ENCODE results near the gene DENND1A. TPM values are rescaled to one million over a fixed set of nuclear protein-coding genes. Genes with fewer than 3 reads are reported as not detected.

The DENND1A gene
- total and polyA plus RNA-seq, 2 of the 13 experiments (the other 11 are each of a cell fraction or from before 2014, with no cell fraction given): 14.8 to 30.1 TPM

DNA sequence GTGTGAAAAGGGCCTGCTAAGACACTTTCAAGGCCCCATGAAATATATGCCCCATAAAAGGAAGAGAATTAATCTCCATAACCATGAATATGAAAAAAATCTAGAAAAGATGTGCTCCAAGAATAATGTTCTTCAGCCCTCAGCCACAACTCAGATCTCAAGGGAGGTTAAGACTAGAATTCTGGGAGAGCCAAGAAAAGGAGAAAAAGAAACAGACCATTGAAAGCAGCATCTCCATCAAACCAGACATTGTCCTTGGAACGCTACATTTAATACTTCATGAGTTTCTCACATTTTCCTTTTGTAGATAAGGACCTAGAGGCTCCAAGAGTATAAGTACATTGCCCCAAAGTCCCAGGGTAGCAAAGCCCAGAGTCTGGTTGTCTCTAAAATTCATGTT lies 270.6 kb downstream of the DENND1A start:
- BruUV-seq (replicated peaks): no TSS peak

More for the DNA sequence above, 270.6 kb downstream of the DENND1A start:
- Histone ChIP-seq H4K20me1 (ENCODE audit: insufficient read depth, low read length) (no peaks in the 10 kb centered on the region), H3K79me2 (ENCODE audit: insufficient read depth, low read length) (no peaks in the 10 kb centered on the region), H3K9me3 (ENCODE audit: low read length) (peaks cover 6% of the 10 kb centered on the region), H3K9ac (ENCODE audit: insufficient read depth, low read depth, low read length) (no peak overlapping the region), H3K27me3 (ENCODE audit: control insufficient read depth in 1 of 2, insufficient read depth in 2 of 2, low read length in 2 of 2) (no peaks in the 10 kb centered on the region), H2AFZ (ENCODE audit: low read length) (no peak overlapping the region), H3K4me2 (ENCODE audit: low read depth, low read length) (no peak overlapping the region), H3K4me3 (replicated peaks in 1 of 3; ENCODE audit: insufficient read depth in 1 of 3, low read depth in 2 of 3, low read length in 3 of 3) (no peak overlapping the region), H3K36me3 (replicated peaks in 1 of 2; ENCODE audit: control insufficient read depth in 1 of 2, insufficient read depth in 2 of 2, low read length in 2 of 2) (peaks cover 2 to 22% of the 10 kb centered on the region in 2 experiments; a peak in 4 of 5 replicates), H3K4me1 (ENCODE audit: insufficient read depth, low read length) (no peaks in the 10 kb centered on the region), H3K27ac (ENCODE audit: extremely low read length, insufficient read depth, low read length) (no peak overlapping the region)
- intact Hi-C loops (cut with micrococcal nuclease; ENCODE audit: unreplicated experiment) (no loop called here), in situ Hi-C loops (cut with HindIII; ENCODE audit: extremely low pct_ligation_motif_present, low pct_unique_long_range_greater_than_20kb) (no loop called here)
- ChIA-PET CTCF (ENCODE audit: low intra/inter-chr PET ratio, low total read pairs) (no interaction called here), POLR2A (no interaction called here)
- FAIRE-seq (no peak), ATAC-seq (no peak), DNase-seq (ENCODE audit: low spot score) (no peak)
- TF ChIP-seq, protein P1, sequence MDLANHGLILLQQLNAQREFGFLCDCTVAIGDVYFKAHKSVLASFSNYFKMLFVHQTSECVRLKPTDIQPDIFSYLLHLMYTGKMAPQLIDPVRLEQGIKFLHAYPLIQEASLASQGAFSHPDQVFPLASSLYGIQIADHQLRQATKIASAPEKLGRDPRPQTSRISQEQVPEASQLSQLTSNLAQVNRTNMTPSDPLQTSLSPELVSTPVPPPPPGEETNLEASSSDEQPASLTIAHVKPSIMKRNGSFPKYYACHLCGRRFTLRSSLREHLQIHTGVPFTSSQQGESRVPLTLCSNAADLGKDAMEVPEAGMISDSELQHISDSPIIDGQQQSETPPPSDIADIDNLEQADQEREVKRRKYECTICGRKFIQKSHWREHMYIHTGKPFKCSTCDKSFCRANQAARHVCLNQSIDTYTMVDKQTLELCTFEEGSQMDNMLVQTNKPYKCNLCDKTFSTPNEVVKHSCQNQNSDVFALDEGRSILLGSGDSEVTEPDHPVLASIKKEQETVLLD (CRISPR knock-in tag; IDR thresholded peaks at IDR 0.05; ENCODE audit: low read depth): no peak
- TF ChIP-seq GATA4 (IDR thresholded peaks at IDR 0.05; ENCODE audit: borderline replicate concordance, low read depth) (no peak), TBL1XR1 (IDR thresholded peaks at IDR 0.05; ENCODE audit: borderline replicate concordance, low read length, partially characterized antibody) (no peak), ZNF747 (CRISPR knock-in tag; IDR thresholded peaks at IDR 0.05; ENCODE audit: borderline replicate concordance) (no peak), ZNF737 (CRISPR knock-in tag; IDR thresholded peaks at IDR 0.05; ENCODE audit: borderline replicate concordance) (no peak), ZBTB8A (CRISPR knock-in tag; IDR thresholded peaks at IDR 0.05; ENCODE audit: borderline replicate concordance, low read depth) (no peak), ATAD3A (CRISPR knock-in tag; IDR thresholded peaks at IDR 0.05) (no peak), ZNF781 (CRISPR knock-in tag; IDR thresholded peaks at IDR 0.05; ENCODE audit: borderline replicate concordance, not compliant biosample characterization) (no peak), ZNF317 (CRISPR knock-in tag; IDR thresholded peaks at IDR 0.05) (no peak), ZNF468 (CRISPR knock-in tag; IDR thresholded peaks at IDR 0.05) (no peak), AHR (CRISPR knock-in tag; IDR thresholded peaks at IDR 0.05) (no peak), ZNF678 (CRISPR knock-in tag; IDR thresholded peaks at IDR 0.05) (no peak), ZNF768 (CRISPR knock-in tag; IDR thresholded peaks at IDR 0.05) (no peak)
- TF ChIP-seq, protein P2, sequence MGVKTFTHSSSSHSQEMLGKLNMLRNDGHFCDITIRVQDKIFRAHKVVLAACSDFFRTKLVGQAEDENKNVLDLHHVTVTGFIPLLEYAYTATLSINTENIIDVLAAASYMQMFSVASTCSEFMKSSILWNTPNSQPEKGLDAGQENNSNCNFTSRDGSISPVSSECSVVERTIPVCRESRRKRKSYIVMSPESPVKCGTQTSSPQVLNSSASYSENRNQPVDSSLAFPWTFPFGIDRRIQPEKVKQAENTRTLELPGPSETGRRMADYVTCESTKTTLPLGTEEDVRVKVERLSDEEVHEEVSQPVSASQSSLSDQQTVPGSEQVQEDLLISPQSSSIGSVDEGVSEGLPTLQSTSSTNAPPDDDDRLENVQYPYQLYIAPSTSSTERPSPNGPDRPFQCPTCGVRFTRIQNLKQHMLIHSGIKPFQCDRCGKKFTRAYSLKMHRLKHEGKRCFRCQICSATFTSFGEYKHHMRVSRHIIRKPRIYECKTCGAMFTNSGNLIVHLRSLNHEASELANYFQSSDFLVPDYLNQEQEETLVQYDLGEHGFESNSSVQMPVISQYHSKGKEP (CRISPR knock-in tag; IDR thresholded peaks at IDR 0.05): no peak
- TF ChIP-seq, protein P3, sequence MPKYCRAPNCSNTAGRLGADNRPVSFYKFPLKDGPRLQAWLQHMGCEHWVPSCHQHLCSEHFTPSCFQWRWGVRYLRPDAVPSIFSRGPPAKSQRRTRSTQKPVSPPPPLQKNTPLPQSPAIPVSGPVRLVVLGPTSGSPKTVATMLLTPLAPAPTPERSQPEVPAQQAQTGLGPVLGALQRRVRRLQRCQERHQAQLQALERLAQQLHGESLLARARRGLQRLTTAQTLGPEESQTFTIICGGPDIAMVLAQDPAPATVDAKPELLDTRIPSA (CRISPR knock-in tag; IDR thresholded peaks at IDR 0.05; ENCODE audit: borderline replicate concordance): no peak
- WGBS (ENCODE audit: low lambda C conversion rate): 95% methylated on average over 1 of the region's 1 CpG
